Fibroblast of mammary gland (primary cell): ENCODE measurements around the gene GALC.
A peak's percentile ranks its signal among the peaks of the same experiment; 100 is the strongest.

Experiments
- DNase-seq: peaks from one replicate; pipeline ENCODE4 v3.0.0-alpha.2; 2010; ENCODE audit warnings: low read depth
- H3K4me3 ChIP-seq: 2 replicates; pipeline ENCODE4 v1.5.1; 2011; ENCODE audit warnings: low read depth, mild to moderate bottlenecking, low read length, moderate library complexity; ENCODE audit not compliant: control insufficient read depth
- TF ChIP-seq, protein P1 (sequence below): conservative IDR thresholded peaks from 2 replicates; pipeline ENCODE4 v1.5.1; 2011; ENCODE audit warnings: low read depth, low read length, inconsistent platforms; ENCODE audit not compliant: control insufficient read depth, insufficient read depth

Gene GALC

DNA sequence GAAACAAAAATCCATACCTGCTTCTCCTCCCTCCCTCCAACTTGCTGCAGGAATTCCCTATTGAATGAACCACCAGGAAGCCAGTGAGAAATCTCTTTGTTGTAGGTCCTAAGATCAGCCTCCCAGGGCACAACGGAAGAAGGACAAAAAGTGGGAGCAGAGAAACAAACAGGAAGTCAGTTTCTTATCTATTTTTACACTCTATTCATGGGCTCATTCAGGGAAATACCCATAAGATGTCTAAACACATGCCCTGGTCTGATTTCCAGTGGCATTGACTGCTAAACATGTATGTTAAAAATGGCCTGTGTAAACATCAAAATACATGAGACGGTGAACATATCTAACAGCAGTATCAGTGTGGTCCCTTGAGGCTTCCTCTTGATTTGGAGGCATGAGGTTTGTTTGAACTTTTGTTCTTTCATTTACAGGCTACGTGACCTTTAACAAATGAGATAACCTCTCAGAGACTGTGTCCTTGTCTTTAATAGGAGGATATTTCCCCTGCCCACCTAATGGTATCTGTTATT is 30.7 kb upstream of the GALC start:
- DNase-seq: no peak
- TF ChIP-seq, protein P1, sequence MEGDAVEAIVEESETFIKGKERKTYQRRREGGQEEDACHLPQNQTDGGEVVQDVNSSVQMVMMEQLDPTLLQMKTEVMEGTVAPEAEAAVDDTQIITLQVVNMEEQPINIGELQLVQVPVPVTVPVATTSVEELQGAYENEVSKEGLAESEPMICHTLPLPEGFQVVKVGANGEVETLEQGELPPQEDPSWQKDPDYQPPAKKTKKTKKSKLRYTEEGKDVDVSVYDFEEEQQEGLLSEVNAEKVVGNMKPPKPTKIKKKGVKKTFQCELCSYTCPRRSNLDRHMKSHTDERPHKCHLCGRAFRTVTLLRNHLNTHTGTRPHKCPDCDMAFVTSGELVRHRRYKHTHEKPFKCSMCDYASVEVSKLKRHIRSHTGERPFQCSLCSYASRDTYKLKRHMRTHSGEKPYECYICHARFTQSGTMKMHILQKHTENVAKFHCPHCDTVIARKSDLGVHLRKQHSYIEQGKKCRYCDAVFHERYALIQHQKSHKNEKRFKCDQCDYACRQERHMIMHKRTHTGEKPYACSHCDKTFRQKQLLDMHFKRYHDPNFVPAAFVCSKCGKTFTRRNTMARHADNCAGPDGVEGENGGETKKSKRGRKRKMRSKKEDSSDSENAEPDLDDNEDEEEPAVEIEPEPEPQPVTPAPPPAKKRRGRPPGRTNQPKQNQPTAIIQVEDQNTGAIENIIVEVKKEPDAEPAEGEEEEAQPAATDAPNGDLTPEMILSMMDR: no peak
- H3K4me3 ChIP-seq: no peak overlapping the region

DNA sequence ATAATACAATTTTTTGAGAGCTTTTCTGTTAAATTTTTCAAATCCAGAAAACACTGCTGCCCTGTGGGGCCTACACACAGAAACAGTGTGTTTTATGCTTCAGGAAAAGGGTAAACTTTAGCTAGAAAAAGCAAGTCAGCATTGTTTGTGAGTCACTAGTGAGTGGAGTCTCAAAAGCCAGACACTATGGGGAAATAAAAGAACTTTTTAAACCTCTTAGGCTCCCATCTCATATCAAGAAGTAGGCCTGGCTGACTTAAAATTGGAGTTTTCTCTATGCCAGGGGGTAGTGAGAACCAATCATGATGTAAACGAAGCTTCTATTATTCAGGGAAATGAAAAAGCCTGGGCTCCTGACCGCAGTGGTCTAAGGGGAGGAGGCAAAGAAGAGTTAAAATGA is 24.6 kb upstream of the GALC start:
- TF ChIP-seq, protein P1: no peak
- no peak for DNase-seq
- H3K4me3 ChIP-seq: no peak overlapping the region

DNA sequence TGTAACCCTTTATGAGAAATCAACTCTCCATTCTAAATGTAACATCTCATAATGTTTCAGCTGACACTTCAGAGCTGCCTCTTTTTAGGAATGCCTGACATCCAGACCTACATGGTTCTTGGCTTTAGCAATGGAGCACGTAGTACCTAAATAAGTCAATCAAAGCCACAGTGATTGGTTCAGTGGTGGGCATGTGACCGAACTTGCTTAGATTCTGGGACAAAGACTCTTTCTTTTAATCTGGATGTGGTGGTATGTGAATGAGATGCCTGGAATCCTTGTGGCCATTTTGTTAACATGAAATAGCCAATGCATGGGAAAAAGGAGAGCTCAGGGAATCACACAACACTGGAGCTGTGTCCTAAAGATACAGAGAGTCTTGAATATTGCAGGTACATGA is 23.8 kb upstream of the GALC start:
- H3K4me3 ChIP-seq: no peak overlapping the region
- DNase-seq: no peak
- TF ChIP-seq, protein P1: no peak

DNA sequence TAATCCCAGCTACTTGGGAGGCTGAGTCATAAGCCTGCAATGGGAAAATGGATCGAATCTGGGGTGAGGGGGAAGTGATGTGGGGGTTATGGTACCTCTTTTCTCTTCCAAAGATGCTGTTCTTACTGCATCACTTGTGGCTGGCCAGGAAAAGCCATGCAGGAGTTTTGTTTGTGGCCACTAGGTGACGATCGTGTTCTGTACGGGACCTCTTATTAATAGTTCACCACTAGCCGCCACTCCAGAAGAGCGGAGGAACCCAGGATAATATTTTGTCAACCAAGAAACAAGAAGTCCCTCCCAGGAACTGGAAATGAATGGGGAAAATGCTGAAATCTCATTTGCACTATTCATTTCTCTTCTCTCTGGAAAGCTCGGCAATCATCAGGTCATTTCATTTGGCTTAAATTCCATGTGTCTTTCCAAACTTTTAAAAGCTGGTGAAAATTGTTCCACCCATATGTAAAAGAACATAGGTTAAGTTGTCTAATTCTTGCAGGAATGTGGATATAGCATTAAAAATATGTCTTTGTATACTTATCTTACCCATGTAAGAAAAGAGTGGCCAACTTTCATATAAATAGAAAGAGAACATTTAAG is 20.9 kb upstream of the GALC start:
- peak; percentile 72 for DNase-seq
- TF ChIP-seq, protein P1: peak; percentile 92
- H3K4me3 ChIP-seq: no peak overlapping the region

DNA sequence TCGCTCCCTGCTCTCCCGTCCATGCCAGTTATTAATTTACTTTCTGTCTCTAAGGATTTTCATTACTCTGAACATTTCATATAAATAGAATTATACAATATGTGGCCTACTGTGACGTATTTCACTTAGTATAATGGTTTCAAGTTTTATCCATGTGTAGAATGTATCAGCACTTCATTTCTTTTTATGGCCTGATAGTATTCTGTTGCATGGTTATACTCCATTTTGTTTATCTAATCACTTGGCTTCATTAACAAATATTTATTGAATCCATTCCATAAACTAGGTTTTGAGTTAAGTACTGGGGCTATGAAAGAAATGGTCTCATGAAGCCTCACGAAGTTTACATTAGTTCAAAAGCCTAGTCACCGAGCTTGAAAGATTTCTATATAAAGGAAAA is 19.5 kb upstream of the GALC start:
- no peak for DNase-seq
- H3K4me3 ChIP-seq: no peak overlapping the region
- TF ChIP-seq, protein P1: no peak

DNA sequence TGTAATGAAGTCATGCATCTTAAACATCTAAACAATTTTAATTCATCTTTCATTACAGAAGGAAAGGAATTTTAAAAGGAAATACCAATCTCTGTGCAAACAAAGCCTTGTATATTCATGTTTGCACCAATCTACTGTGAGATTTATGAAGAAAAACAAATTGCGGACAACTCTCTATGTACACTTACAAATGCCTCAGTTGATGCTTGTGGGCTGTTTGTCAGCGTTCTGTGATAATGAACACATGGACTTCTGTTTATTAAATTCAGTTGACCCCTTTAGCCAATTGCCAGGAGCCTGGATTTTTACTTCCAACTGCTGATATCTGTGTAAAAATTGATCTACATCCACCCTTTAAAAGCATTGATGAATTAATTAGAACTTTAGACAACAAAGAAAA is 17.3 kb upstream of the GALC start:
- no peak for DNase-seq
- TF ChIP-seq, protein P1: no peak
- no peak overlapping the region for H3K4me3 ChIP-seq
